Peyer's patch (tissue), 4 donors: ENCODE measurements around the gene TUBGCP3.

Experiments
- CTCF ChIP-seq, 6 experiments: fragments of 450-650 bp in 4 of 6; fragments of 200-600 bp in 2 of 6; sonication (generic) in 1 of 6; IDR thresholded peaks; one replicate each; pipeline ENCODE4 v1.5.1; 2017 to 2019; ENCODE audit warnings: antibody characterized with exemption in 6 of 6, mild to moderate bottlenecking in 3 of 6, moderate library complexity in 1 of 6
- POLR2A ChIP-seq, 2 donors: fragments of 450-650 bp; IDR thresholded peaks; one replicate each; pipeline ENCODE4 v1.5.1; 2017; ENCODE audit warnings: antibody characterized with exemption in 2 of 2, mild to moderate bottlenecking in 2 of 2, moderate library complexity in 2 of 2

- TF ChIP-seq CTCF (IDR thresholded peaks at IDR 0.05) (no peak), POLR2A (IDR thresholded peaks at IDR 0.05) (no peak)
Observed at GRCh38 chr13:112510987-112511685, 76.8 kb downstream of the TUBGCP3 start.
